Uterus (tissue), 4 donors: ENCODE data around the gene LRRC28. TPM values are rescaled to one million over a fixed set of nuclear protein-coding genes. Genes with fewer than 3 reads are reported as not detected.
A peak's percentile ranks its signal among the peaks of the same experiment; 100 is the strongest.

Experiments
- DNase-seq, 2 donors: peaks; one replicate each; pipeline ENCODE4 v3.0.0-alpha.2; 2019 to 2020
- H3K27ac ChIP-seq, 2 donors: fragments of 200-600 bp; sonication (generic); 1 replicate in 1 of 2; 2 replicates in 1 of 2; pipeline ENCODE4 v1.5.1; 2016 to 2018
- H3K27me3 ChIP-seq, 2 donors: fragments of 200-600 bp; sonication (generic); one replicate each; pipeline ENCODE4 v1.5.1; 2018 to 2019; ENCODE audit warnings: control low read depth in 1 of 2
- H3K36me3 ChIP-seq, 2 donors: fragments of 200-600 bp; sonication (generic); one replicate each; pipeline ENCODE4 v1.5.1; 2019; ENCODE audit warnings: control low read depth in 1 of 2
- H3K4me1 ChIP-seq, 2 donors: fragments of 200-600 bp; sonication (generic); one replicate each; pipeline ENCODE4 v1.5.1; 2018 to 2019; ENCODE audit warnings: control low read depth in 1 of 2
- H3K4me3 ChIP-seq, 2 donors: fragments of 200-600 bp; sonication (generic); 1 replicate in 1 of 2; 2 replicates in 1 of 2; pipeline ENCODE4 v1.5.1; 2018 to 2019; ENCODE audit warnings: mild to moderate bottlenecking in 1 of 2
- H3K9me3 ChIP-seq, 2 donors: fragments of 200-600 bp; sonication (generic); one replicate each; pipeline ENCODE4 v1.5.1; 2019; ENCODE audit warnings: control low read depth in 1 of 2
- POLR2A ChIP-seq, 2 donors: fragments of 450-650 bp; IDR thresholded peaks; one replicate each; pipeline ENCODE4 v1.6.1; 2016; ENCODE audit warnings: antibody characterized with exemption in 2 of 2, mild to moderate bottlenecking in 1 of 2, moderate library complexity in 1 of 2
- intact Hi-C: fragments of 100-400 bp; cut with DNase I; formaldehyde crosslinking; loops from one replicate; pipeline ENCODE4 v1.15.1; 2023; ENCODE audit warnings: low total_unique reads
- total RNA-seq, 4 donors: library from RNA; depleted of rRNA in 3 of 4; stranded (reverse); fragments of >200 nt in 3 of 4; gene quantifications; one replicate each; pipeline versions ENCODE4 v1.1.0 to v1.2.4, GENCODE V29; 2014 to 2023
- TF ChIP-seq, protein P1 (sequence below), 4 experiments: fragments of 200-600 bp in 2 of 4; fragments of 450-650 bp in 2 of 4; sonication (generic) in 2 of 4; IDR thresholded peaks; one replicate each; pipeline ENCODE4 v1.5.1; 2016 to 2019; ENCODE audit warnings: antibody characterized with exemption in 4 of 4, mild to moderate bottlenecking in 2 of 4, moderate library complexity in 1 of 4
- donor health status: DM: yes; HTN: yes; CAD: no.

LRRC28 gene
- total RNA-seq, 4 donors from 2014 or later, result 28.8 to 50.3 (median 35.5) TPM

DNA sequence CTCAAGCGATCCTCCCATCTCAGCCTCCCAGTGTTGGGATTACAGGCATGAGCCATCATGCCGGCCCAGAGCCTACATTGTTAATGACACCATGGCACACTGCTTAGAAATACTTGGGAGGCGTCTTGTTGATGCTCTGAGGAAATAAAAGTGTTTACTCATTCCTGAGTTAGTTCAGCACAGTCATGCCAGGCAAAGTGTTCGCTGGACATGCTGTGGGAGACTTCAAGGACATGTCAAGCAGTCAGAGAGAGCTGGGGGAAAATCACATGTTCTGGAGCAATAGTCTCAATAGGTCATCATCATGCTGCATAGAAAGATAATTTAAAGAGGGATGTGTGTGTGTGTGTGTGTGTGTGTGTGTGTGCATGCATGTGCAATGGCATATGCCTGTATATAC, 39.4 kb upstream of the LRRC28 start:
- H3K27me3 ChIP-seq, result no peaks in the 10 kb centered on the region
- H3K9me3 ChIP-seq, result no peaks in the 10 kb centered on the region
- DNase-seq, result no peak
- H3K36me3 ChIP-seq, result no peaks in the 10 kb centered on the region
- no peak overlapping the region for H3K4me3 ChIP-seq
- peak overlapping the region; percentile 68 to 69 for H3K27ac ChIP-seq
- TF ChIP-seq, protein P1, sequence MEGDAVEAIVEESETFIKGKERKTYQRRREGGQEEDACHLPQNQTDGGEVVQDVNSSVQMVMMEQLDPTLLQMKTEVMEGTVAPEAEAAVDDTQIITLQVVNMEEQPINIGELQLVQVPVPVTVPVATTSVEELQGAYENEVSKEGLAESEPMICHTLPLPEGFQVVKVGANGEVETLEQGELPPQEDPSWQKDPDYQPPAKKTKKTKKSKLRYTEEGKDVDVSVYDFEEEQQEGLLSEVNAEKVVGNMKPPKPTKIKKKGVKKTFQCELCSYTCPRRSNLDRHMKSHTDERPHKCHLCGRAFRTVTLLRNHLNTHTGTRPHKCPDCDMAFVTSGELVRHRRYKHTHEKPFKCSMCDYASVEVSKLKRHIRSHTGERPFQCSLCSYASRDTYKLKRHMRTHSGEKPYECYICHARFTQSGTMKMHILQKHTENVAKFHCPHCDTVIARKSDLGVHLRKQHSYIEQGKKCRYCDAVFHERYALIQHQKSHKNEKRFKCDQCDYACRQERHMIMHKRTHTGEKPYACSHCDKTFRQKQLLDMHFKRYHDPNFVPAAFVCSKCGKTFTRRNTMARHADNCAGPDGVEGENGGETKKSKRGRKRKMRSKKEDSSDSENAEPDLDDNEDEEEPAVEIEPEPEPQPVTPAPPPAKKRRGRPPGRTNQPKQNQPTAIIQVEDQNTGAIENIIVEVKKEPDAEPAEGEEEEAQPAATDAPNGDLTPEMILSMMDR (IDR thresholded peaks at IDR 0.05), result no peak
- no peak for TF ChIP-seq POLR2A (IDR thresholded peaks at IDR 0.05)
- no peaks in the 10 kb centered on the region for H3K4me1 ChIP-seq
- intact Hi-C loops, result loop anchor here (2.0 kb wide), 1 partner anchor 109 kb away; no protein-coding TSS in a partner anchor

GRCh38 chr15:99212406-99212805, 38.9 kb upstream of the LRRC28 start:
- Histone ChIP-seq H3K4me1 (no peaks in the 10 kb centered on the region), H3K27ac (peak overlapping the region; percentile 68 to 69), H3K4me3 (no peak overlapping the region), H3K27me3 (no peaks in the 10 kb centered on the region), H3K9me3 (no peaks in the 10 kb centered on the region), H3K36me3 (no peaks in the 10 kb centered on the region)
- intact Hi-C loops, result no loop called here
- DNase-seq, result peak; percentile 49 to 63
- TF ChIP-seq, protein P1 (IDR thresholded peaks at IDR 0.05), result no peak
- no peak for TF ChIP-seq POLR2A (IDR thresholded peaks at IDR 0.05)

- DNase-seq, result peak; percentile 79 to 83
- no peaks in the 10 kb centered on the region for H3K36me3 ChIP-seq
- no peak overlapping the region for H3K4me3 ChIP-seq
- peak overlapping the region; percentile 68 to 69 for H3K27ac ChIP-seq
- H3K9me3 ChIP-seq, result no peaks in the 10 kb centered on the region
- H3K4me1 ChIP-seq, result no peaks in the 10 kb centered on the region
- TF ChIP-seq, protein P1 (IDR thresholded peaks at IDR 0.05), result peak; percentile 85 to 89 (median 88)
- no peak for TF ChIP-seq POLR2A (IDR thresholded peaks at IDR 0.05)
- no peaks in the 10 kb centered on the region for H3K27me3 ChIP-seq
- intact Hi-C loops, result no loop called here
Observed at GRCh38 chr15:99213187-99213811, 38.0 kb upstream of the LRRC28 start.

DNA sequence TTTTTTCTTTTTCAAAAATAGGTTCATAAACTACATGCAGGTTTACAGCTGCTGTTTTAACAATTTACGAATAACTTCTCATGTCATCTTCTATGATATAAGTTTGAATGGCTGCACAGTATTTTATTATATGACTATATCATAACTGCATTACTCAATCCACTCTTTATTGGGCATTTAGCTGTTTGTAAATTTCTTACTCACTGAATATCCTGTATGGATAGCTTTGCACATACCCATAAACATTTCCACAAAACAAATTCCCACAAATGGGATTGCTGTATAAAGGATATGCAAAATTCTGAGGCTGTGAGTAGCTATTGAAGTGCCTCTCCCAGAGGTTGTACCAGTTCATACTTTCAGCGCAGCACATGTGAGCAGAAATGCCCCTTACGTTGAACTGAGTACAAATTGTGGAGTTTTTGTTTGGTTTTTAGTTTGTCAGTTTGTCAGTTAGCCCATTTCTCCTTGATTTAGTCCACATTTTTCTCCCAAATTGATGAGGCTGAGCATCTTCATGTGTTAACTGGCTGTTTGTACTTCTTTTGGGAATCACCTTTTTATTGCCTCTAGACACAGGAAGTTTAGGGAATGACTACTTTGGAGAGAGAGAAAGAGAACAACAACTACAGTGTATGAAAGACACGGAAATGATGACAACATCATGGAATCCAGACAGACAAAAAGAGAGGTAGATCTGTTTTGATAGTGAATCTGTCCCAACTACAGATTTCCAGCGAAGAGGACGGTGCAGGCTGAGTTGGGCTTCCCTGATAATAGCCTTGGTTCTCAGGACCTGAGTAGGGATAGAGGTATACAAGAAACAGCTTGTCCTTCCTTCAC, 26.7 kb upstream of the LRRC28 start:
- intact Hi-C loops, result no loop called here
- Histone ChIP-seq H3K27me3 (no peaks in the 10 kb centered on the region), H3K27ac (no peak overlapping the region), H3K9me3 (no peaks in the 10 kb centered on the region), H3K36me3 (no peaks in the 10 kb centered on the region), H3K4me3 (no peak overlapping the region), H3K4me1 (no peaks in the 10 kb centered on the region)
- DNase-seq, result no peak
- no peak for TF ChIP-seq POLR2A (IDR thresholded peaks at IDR 0.05)
- TF ChIP-seq, protein P1 (IDR thresholded peaks at IDR 0.05), result no peak

GRCh38 chr15:99226802-99227201, 24.5 kb upstream of the LRRC28 start:
- no peak for DNase-seq
- no peaks in the 10 kb centered on the region for H3K4me1 ChIP-seq
- intact Hi-C loops, result no loop called here
- H3K36me3 ChIP-seq, result no peaks in the 10 kb centered on the region
- no peak for TF ChIP-seq POLR2A (IDR thresholded peaks at IDR 0.05)
- TF ChIP-seq, protein P1 (IDR thresholded peaks at IDR 0.05), result no peak
- H3K9me3 ChIP-seq, result no peaks in the 10 kb centered on the region
- no peak overlapping the region for H3K27ac ChIP-seq
- no peak overlapping the region for H3K4me3 ChIP-seq
- H3K27me3 ChIP-seq, result no peaks in the 10 kb centered on the region
